MM.1S (cell line): ENCODE measurements around the gene ARHGAP35.
A peak's percentile ranks its signal among the peaks of the same experiment; 100 is the strongest.

ENCODE experiments used
- DNase-seq: peaks from one replicate; pipeline ENCODE4 v3.0.0-alpha.2; 2015
- H2AFZ ChIP-seq: fragments of 300-600 bp; sonication (generic); 2 replicates; pipeline ENCODE4 v1.6.0; 2016; ENCODE audit warnings: antibody characterized with exemption, low read length
- H3F3A ChIP-seq: fragments of 300-600 bp; sonication (generic); 2 replicates; pipeline ENCODE4 v1.6.1; 2016; ENCODE audit warnings: mild to moderate bottlenecking, antibody characterized with exemption, low read length, moderate library complexity, mixed read lengths; ENCODE audit not compliant: insufficient read depth
- H3K27ac ChIP-seq: fragments of 300-600 bp; sonication (generic); 2 replicates; pipeline ENCODE4 v1.5.1; 2016; ENCODE audit warnings: mild to moderate bottlenecking, low read length
- H3K27me3 ChIP-seq: fragments of 300-600 bp; sonication (generic); replicated peaks from 2 replicates; pipeline ENCODE4 v1.6.0; 2016; ENCODE audit warnings: low read length; ENCODE audit not compliant: insufficient read depth
- H3K36me3 ChIP-seq: fragments of 300-600 bp; sonication (generic); replicated peaks from 2 replicates; pipeline ENCODE4 v1.6.1; 2016; ENCODE audit warnings: mild to moderate bottlenecking, low read length, mixed read lengths; ENCODE audit not compliant: insufficient read depth
- H3K4me1 ChIP-seq: fragments of 300-600 bp; sonication (generic); 2 replicates; pipeline ENCODE4 v1.6.1; 2016; ENCODE audit warnings: low read length, mixed read lengths
- H3K4me2 ChIP-seq: fragments of 300-600 bp; sonication (generic); 2 replicates; pipeline ENCODE4 v1.6.0; 2016; ENCODE audit warnings: low read depth, low read length
- H3K4me3 ChIP-seq: fragments of 300-600 bp; sonication (generic); 2 replicates; pipeline ENCODE4 v1.5.1; 2016; ENCODE audit warnings: low read length, mixed read lengths
- H3K79me2 ChIP-seq: fragments of 300-600 bp; sonication (generic); 2 replicates; pipeline ENCODE4 v1.6.1; 2016; ENCODE audit warnings: mixed run types, low read length, mixed read lengths
- H3K9ac ChIP-seq: fragments of 300-600 bp; sonication (generic); 2 replicates; pipeline ENCODE4 v1.6.1; 2016; ENCODE audit warnings: low read length, mixed read lengths
- H3K9me2 ChIP-seq: fragments of 300-600 bp; sonication (generic); replicated peaks from 2 replicates; pipeline ENCODE4 v1.6.1; 2016; ENCODE audit warnings: mild to moderate bottlenecking, low read length, mixed read lengths; ENCODE audit not compliant: insufficient read depth
- H3K9me3 ChIP-seq: fragments of 300-600 bp; sonication (generic); replicated peaks from 2 replicates; pipeline ENCODE4 v1.6.1; 2016; ENCODE audit warnings: mild to moderate bottlenecking, low read length, mixed read lengths; ENCODE audit not compliant: insufficient read depth
- H4K20me1 ChIP-seq: fragments of 300-600 bp; sonication (generic); 2 replicates; pipeline ENCODE4 v1.6.1; 2016; ENCODE audit warnings: mild to moderate bottlenecking, low read length, moderate library complexity, mixed read lengths; ENCODE audit not compliant: insufficient read depth
- CTCF ChIP-seq: fragments of 300-600 bp; sonication (generic); IDR thresholded peaks from 2 replicates; pipeline ENCODE4 v1.5.1; 2016; ENCODE audit warnings: antibody characterized with exemption, low read length, mixed read lengths
- EZH2 ChIP-seq: fragments of 300-600 bp; sonication (generic); optimal IDR thresholded peaks from 2 replicates; pipeline ENCODE3; 2017; ENCODE audit warnings: low read depth, mild to moderate bottlenecking, antibody characterized with exemption, low read length, mixed read lengths
- EZH2phosphoT487 ChIP-seq: fragments of 300-600 bp; sonication (generic); IDR thresholded peaks from 2 replicates; pipeline ENCODE4 v1.6.1; 2018; ENCODE audit warnings: antibody characterized with exemption, low read length

Gene ARHGAP35

GRCh38 chr19:46862503-46862834 is 1.7 kb downstream of the ARHGAP35 start:
- Histone ChIP-seq H3K4me1 (peaks cover 10% of the 10 kb centered on the region), H4K20me1 (no peaks in the 10 kb centered on the region), H3K9me3 (no peaks in the 10 kb centered on the region), H2AFZ (no peak overlapping the region), H3K4me2 (peak overlapping the region; percentile 91), H3K27me3 (no peaks in the 10 kb centered on the region), H3K4me3 (peak overlapping the region; percentile 74; the same call in 1 of the 2 replicates), H3K27ac (no peak overlapping the region), H3K9ac (peak overlapping the region; percentile 47; the same call in 1 of the 2 replicates), H3F3A (peaks cover 6% of the 10 kb centered on the region; the same call in 1 of the 2 replicates), H3K36me3 (no peaks in the 10 kb centered on the region), H3K79me2 (peaks cover 60% of the 10 kb centered on the region), H3K9me2 (no peaks in the 10 kb centered on the region)
- TF ChIP-seq CTCF (no peak), EZH2phosphoT487 (no peak), EZH2 (no peak)
- DNase-seq: no peak

- Histone ChIP-seq H3K27me3 (no peaks in the 10 kb centered on the region), H3K27ac (no peak overlapping the region), H3K9ac (no peak overlapping the region), H4K20me1 (no peaks in the 10 kb centered on the region), H2AFZ (no peak overlapping the region), H3K4me3 (no peak overlapping the region), H3K79me2 (peaks cover 67% of the 10 kb centered on the region), H3K9me3 (no peaks in the 10 kb centered on the region), H3K9me2 (no peaks in the 10 kb centered on the region), H3K4me2 (no peak overlapping the region; the same call in 1 of the 2 replicates), H3K4me1 (peaks cover 10% of the 10 kb centered on the region), H3K36me3 (no peaks in the 10 kb centered on the region), H3F3A (peaks cover 6% of the 10 kb centered on the region; the same call in 1 of the 2 replicates)
- no peak for DNase-seq
- TF ChIP-seq CTCF (no peak), EZH2 (no peak), EZH2phosphoT487 (no peak)
Measured at GRCh38 chr19:46862974-46863632, 2.3 kb downstream of the ARHGAP35 start.

GRCh38 chr19:46863818-46864629 is 3.2 kb downstream of the ARHGAP35 start:
- no peak for DNase-seq
- TF ChIP-seq EZH2phosphoT487: no peak
- Histone ChIP-seq H3K9me3 (no peaks in the 10 kb centered on the region), H3F3A (peaks cover 6% of the 10 kb centered on the region; the same call in 1 of the 2 replicates), H4K20me1 (no peaks in the 10 kb centered on the region), H3K27me3 (no peaks in the 10 kb centered on the region), H3K9me2 (no peaks in the 10 kb centered on the region), H3K4me2 (no peak overlapping the region), H2AFZ (no peak overlapping the region), H3K9ac (no peak overlapping the region), H3K4me3 (no peak overlapping the region), H3K79me2 (peaks cover 76% of the 10 kb centered on the region), H3K36me3 (no peaks in the 10 kb centered on the region), H3K4me1 (peaks cover 10% of the 10 kb centered on the region), H3K27ac (no peak overlapping the region)
